T-helper 22 cell (primary cell): ENCODE results near the gene SCAMP3.
A peak's percentile ranks its signal among the peaks of the same experiment; 100 is the strongest.

Experiments used
- DNase-seq: peaks from one replicate; pipeline ENCODE4 v3.0.0-alpha.2; 2020; ENCODE audit warnings: low read depth

SCAMP3 gene

GRCh38 chr1:155285063-155285462 lies 22.9 kb upstream of the SCAMP3 start:
- no peak for DNase-seq

GRCh38 chr1:155284476-155284875 lies 22.3 kb upstream of the SCAMP3 start:
- DNase-seq = no peak

GRCh38 chr1:155282488-155283091 lies 20.4 kb upstream of the SCAMP3 start:
- no peak for DNase-seq

- DNase-seq = no peak
These were observed 17.1 kb upstream of the SCAMP3 start for GRCh38 chr1:155279268-155279667.

- no peak for DNase-seq
These were observed 16.6 kb upstream of the SCAMP3 start for GRCh38 chr1:155278689-155279160.

- peak; percentile 67 for DNase-seq
These were observed 15.9 kb upstream of the SCAMP3 start for GRCh38 chr1:155277902-155278688.

GRCh38 chr1:155277070-155277901 lies 15.1 kb upstream of the SCAMP3 start, which contains the start of gene HCN3:
Gene HCN3 (plus strand): TSS chr1:155277463. CDS start chr1:155277591, 128 bp downstream.
- peak; percentile 87 for DNase-seq

GRCh38 chr1:155273343-155274245 lies 11.4 kb upstream of the SCAMP3 start, which contains the start of gene CLK2:
Gene CLK2 (minus strand): TSS chr1:155273504. CDS start chr1:155270977, 2,527 bp downstream.
- peak; percentile 91 for DNase-seq

- DNase-seq = no peak
These were observed 10.5 kb upstream of the SCAMP3 start for GRCh38 chr1:155272466-155273342.

GRCh38 chr1:155269381-155269780 lies 7.2 kb upstream of the SCAMP3 start:
- DNase-seq = no peak

GRCh38 chr1:155268630-155269029 lies 6.5 kb upstream of the SCAMP3 start:
- DNase-seq = no peak

GRCh38 chr1:155267373-155267772 lies 5.2 kb upstream of the SCAMP3 start:
- no peak for DNase-seq

GRCh38 chr1:155266553-155266952 lies 4.4 kb upstream of the SCAMP3 start:
- DNase-seq = no peak

GRCh38 chr1:155263067-155263466 lies 907 bp upstream of the SCAMP3 start:
- no peak for DNase-seq

GRCh38 chr1:155261493-155261851 lies 688 bp downstream of the SCAMP3 start:
- no peak for DNase-seq

- DNase-seq = no peak
These were observed 1.9 kb downstream of the SCAMP3 start for GRCh38 chr1:155260276-155260675.

- no peak for DNase-seq
These were observed 5.9 kb downstream of the SCAMP3 start for GRCh38 chr1:155256058-155256852.

GRCh38 chr1:155255243-155256007 lies 6.7 kb downstream of the SCAMP3 start, which contains the start of gene ENTREP3:
Gene ENTREP3 (minus strand): TSS chr1:155255483. CDS start chr1:155254877, 606 bp downstream.
- peak; percentile 65 for DNase-seq
